ENCODE measurements around the gene GLO1. TPM values are rescaled to one million over a fixed set of nuclear protein-coding genes. Genes with fewer than 3 reads are reported as not detected.

Gene GLO1
- total RNA-seq, 1 donor from 2014 or later = 36.7 TPM

DNA sequence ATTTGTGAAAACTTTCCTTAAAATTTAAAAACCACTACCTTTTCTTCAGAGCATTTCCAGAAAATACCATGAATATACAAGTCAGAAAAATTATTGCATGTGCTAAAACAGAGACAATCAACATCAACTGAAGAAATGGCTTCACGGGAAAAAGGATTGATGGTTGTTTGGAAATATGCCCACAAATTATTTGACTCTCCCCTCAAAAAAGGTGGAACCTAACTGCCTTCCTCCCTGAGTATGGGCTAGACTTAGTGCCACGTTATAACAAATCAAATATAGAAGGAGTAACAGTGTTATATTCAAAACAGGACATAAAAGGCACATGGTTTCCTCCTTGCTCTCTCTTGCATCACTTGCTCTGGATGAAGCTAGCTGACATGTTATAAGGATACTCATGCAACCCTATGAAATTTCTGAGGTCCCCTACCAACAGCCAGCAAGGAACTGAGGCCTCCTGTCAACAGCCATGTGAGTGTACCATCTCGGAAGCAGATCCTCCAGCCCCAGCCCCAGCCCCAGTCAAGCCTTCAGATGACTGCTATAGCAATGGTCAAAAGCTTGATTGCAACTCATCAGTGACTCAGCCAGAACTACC, 71.7 kb downstream of the GLO1 start:
- DNase-seq (ENCODE audit: low spot score) (no peak), ATAC-seq (no peak)

Other genes with a start within 250 kb of the GLO1 start
- 4.7 TPM for gene BTBD9, start 63.2 kb downstream of the GLO1 start, total RNA-seq
- 0.03 TPM for gene DNAH8, start 12.2 kb upstream of the GLO1 start, total RNA-seq